Testis (tissue), 3 donors: ENCODE results near the gene ART4. TPM values are rescaled to one million over a fixed set of nuclear protein-coding genes. Genes with fewer than 3 reads are reported as not detected.

ENCODE experiments used
- DNase-seq: peaks from one replicate; pipeline ENCODE4 v3.0.0-alpha.2; 2019
- H3K27ac ChIP-seq, 2 donors: fragments of 200-600 bp; sonication (generic); one replicate each; pipeline ENCODE4 v1.5.1; 2019
- H3K27me3 ChIP-seq: fragments of 200-600 bp; sonication (generic); one replicate; pipeline ENCODE4 v1.5.1; 2019
- H3K36me3 ChIP-seq: fragments of 200-600 bp; sonication (generic); one replicate; pipeline ENCODE4 v1.5.1; 2017; ENCODE audit warnings: low read depth; ENCODE audit errors: missing control alignments
- H3K4me1 ChIP-seq: fragments of 200-600 bp; sonication (generic); one replicate; pipeline ENCODE4 v1.5.1; 2019
- H3K4me3 ChIP-seq, 2 donors: fragments of 200-600 bp; sonication (generic); one replicate each; pipeline ENCODE4 v1.5.1; 2017 to 2019
- H3K9me3 ChIP-seq: fragments of 200-600 bp; sonication (generic); one replicate; pipeline ENCODE4 v1.5.1; 2017
- CTCF ChIP-seq, 3 experiments: fragments of 450-650 bp in 2 of 3; fragments of 200-600 bp in 1 of 3; sonication (generic) in 1 of 3; IDR thresholded peaks; one replicate each; pipeline ENCODE4 v1.5.1; 2016 to 2019; ENCODE audit warnings: antibody characterized with exemption in 3 of 3, mild to moderate bottlenecking in 2 of 3, moderate library complexity in 1 of 3
- POLR2A ChIP-seq: fragments of 450-650 bp; IDR thresholded peaks from one replicate; pipeline ENCODE4 v1.6.1; 2017; ENCODE audit warnings: antibody characterized with exemption, mild to moderate bottlenecking, moderate library complexity
- WGBS, 2 donors: methylation state at CpG; one replicate each; pipeline ENCODE4 v1.1.5; 2018; 5-methylcytosine and 5-hydroxymethylcytosine counted together
- intact Hi-C: fragments of 100-400 bp; cut with DNase I; formaldehyde crosslinking; loops from one replicate; pipeline ENCODE4 v1.15.1; 2023; ENCODE audit warnings: low total_unique reads
- polyA plus RNA-seq: library from polyadenylated mRNA; stranded (reverse); fragments of 350-450 nt; fragmentation: Illumina TruSeq; extraction: RNeasy Lipid Tissue Mini Kit (QIAGEN cat#74804); gene quantifications from one replicate; pipeline ENCODE4 v1.2.3, GENCODE V29; 2014; ENCODE audit warnings: low read depth, low replicate concordance; ENCODE audit not compliant: insufficient read depth
- total RNA-seq, 2 donors: library from RNA; depleted of rRNA; stranded (reverse); fragments of >200 nt; gene quantifications; one replicate each; pipeline ENCODE4 v1.2.3, GENCODE V29; 2016

ART4 gene
- total and polyA plus RNA-seq, 3 donors from 2014 or later: 0.16 to 1.4 (median 0.57) TPM

DNA sequence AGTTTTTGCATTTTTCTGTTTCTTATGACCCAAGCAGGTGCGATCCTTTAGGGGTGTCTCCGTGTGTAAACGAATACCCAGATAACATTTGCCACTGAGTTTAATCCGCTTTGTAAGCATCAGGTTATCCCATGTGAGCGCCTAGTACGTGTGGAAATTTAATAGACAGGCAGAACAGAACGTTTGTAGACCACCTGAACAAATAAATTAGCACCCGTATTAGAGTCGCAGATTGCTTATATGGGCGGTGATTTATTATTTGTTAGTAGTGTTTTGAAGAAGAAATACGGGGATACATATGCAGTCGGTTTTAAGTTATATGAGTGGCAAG lies 39.5 kb downstream of the ART4 start:
- 0 to 1% methylated on average over 12 of the region's 12 CpGs for WGBS, 2 donors
- intact Hi-C loops: no loop called here
- H3K9me3 ChIP-seq: no peaks in the 10 kb centered on the region
- peak overlapping the region; percentile 87 to 94 for H3K4me3 ChIP-seq
- H3K27me3 ChIP-seq: no peaks in the 10 kb centered on the region
- H3K4me1 ChIP-seq: peaks cover 10% of the 10 kb centered on the region
- no peak for DNase-seq
- no peak for TF ChIP-seq POLR2A
- TF ChIP-seq CTCF (IDR thresholded peaks at IDR 0.05): no peak
- H3K36me3 ChIP-seq: no peaks in the 10 kb centered on the region
- H3K27ac ChIP-seq: peak overlapping the region; percentile 93 to 96

GRCh38 chr12:14803011-14803829 lies 40.1 kb downstream of the ART4 start, which contains the start of the genes C12orf60 and WBP11:
Gene C12orf60 (plus strand): TSS chr12:14803670. CDS start chr12:14822936, 19,266 bp downstream.
Gene WBP11 (minus strand): TSS chr12:14803478. CDS start chr12:14801383, 2,095 bp downstream.
- TF ChIP-seq POLR2A (peak; percentile 36), CTCF (IDR thresholded peaks at IDR 0.05) (no peak)
- Histone ChIP-seq H3K27ac (peak within 1 kb of the TSS; percentile 93 to 96), H3K4me3 (peak within 1 kb of the TSS; percentile 87 to 94), H3K9me3 (no peaks in the 10 kb centered on the region), H3K4me1 (peaks cover 10% of the 10 kb centered on the region), H3K36me3 (no peaks in the 10 kb centered on the region), H3K27me3 (no peaks in the 10 kb centered on the region)
- 0 to 1% methylated on average over 48 to 50 of the region's 50 CpGs for WGBS, 2 donors
- intact Hi-C loops: no loop called here
- peak; percentile 99 for DNase-seq

DNA sequence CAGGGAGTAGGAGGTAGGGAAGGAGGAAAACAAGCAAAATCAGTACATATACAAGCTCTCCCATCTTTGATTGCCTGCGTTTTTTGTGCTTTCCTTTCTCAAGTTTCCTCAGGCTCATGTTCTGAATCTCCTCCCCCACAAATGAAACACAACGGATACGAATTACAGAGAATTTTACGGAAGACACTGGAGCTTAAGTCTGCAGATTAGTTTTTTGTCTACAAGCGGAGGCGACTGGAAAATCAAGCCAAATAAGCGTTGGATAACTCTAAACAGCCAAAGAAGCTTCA lies 40.7 kb downstream of the ART4 start:
- intact Hi-C loops: no loop called here
- peaks cover 10% of the 10 kb centered on the region for H3K4me1 ChIP-seq
- no peaks in the 10 kb centered on the region for H3K36me3 ChIP-seq
- peak overlapping the region; percentile 93 to 96 for H3K27ac ChIP-seq
- TF ChIP-seq CTCF (IDR thresholded peaks at IDR 0.05): no peak
- no peak for TF ChIP-seq POLR2A
- 0% methylated on average over 7 of the region's 7 CpGs for WGBS, 2 donors
- no peaks in the 10 kb centered on the region for H3K9me3 ChIP-seq
- H3K4me3 ChIP-seq: peak overlapping the region; percentile 87 to 94
- no peaks in the 10 kb centered on the region for H3K27me3 ChIP-seq
- DNase-seq: no peak

DNA sequence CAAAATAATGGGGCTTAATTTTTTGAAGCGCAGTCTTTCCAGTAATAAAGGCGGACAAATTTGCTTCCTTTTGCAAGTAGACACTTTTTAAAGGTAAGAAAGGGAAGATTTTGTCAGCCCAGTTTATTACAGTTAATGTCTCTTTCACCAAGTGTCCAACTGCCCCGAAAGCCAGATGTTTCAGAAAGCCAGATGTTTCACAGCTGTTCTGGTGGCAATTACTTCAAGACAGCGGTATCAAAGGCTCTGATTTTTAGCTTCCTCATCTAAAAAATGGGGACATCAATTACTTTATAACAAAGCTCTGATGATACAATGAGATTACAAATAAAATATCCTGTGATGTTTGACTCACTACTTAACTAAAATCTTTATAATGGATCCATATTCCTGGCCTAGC lies 41.1 kb downstream of the ART4 start:
- WGBS, 2 donors: 47 to 51% methylated on average over 4 of the region's 4 CpGs
- intact Hi-C loops: no loop called here
- peak overlapping the region; percentile 93 to 96 for H3K27ac ChIP-seq
- H3K4me3 ChIP-seq: peak overlapping the region; percentile 87 to 94
- peaks cover 10% of the 10 kb centered on the region for H3K4me1 ChIP-seq
- DNase-seq: no peak
- H3K27me3 ChIP-seq: no peaks in the 10 kb centered on the region
- no peak for TF ChIP-seq CTCF (IDR thresholded peaks at IDR 0.05)
- no peak for TF ChIP-seq POLR2A
- H3K9me3 ChIP-seq: no peaks in the 10 kb centered on the region
- no peaks in the 10 kb centered on the region for H3K36me3 ChIP-seq

GRCh38 chr12:14795028-14795448 lies 48.3 kb downstream of the ART4 start:
- intact Hi-C loops: no loop called here
- TF ChIP-seq POLR2A (no peak), CTCF (IDR thresholded peaks at IDR 0.05) (no peak)
- no peaks in the 10 kb centered on the region for H3K4me1 ChIP-seq
- H3K36me3 ChIP-seq: no peaks in the 10 kb centered on the region
- no peak overlapping the region for H3K27ac ChIP-seq
- H3K4me3 ChIP-seq: no peak overlapping the region
- H3K27me3 ChIP-seq: no peaks in the 10 kb centered on the region
- no peak for DNase-seq
- H3K9me3 ChIP-seq: no peaks in the 10 kb centered on the region
- 75 to 78% methylated on average over 4 of the region's 4 CpGs for WGBS, 2 donors
